HL-60 (cell line): Measurements from ENCODE around the gene LRRC61.

Experiments
- CTCF ChIP-seq: IDR thresholded peaks from one replicate; pipeline ENCODE4 v1.5.1; 2011; ENCODE audit warnings: low read length, control low read depth, inconsistent platforms; ENCODE audit not compliant: insufficient read depth
- POLR2AphosphoS5 ChIP-seq: IDR thresholded peaks from 2 replicates; pipeline ENCODE4 v1.6.1; 2012; ENCODE audit warnings: low read depth
- REST ChIP-seq: IDR thresholded peaks from 2 replicates; pipeline ENCODE4 v1.6.1; 2012; ENCODE audit warnings: low read depth; ENCODE audit not compliant: insufficient replicate concordance

GRCh38 chr7:150371131-150371995, 48.2 kb downstream of the LRRC61 start:
- TF ChIP-seq CTCF (no peak), REST (no peak), POLR2AphosphoS5 (no peak; the same call in 1 of the 2 replicates)
